GM21423 (cell line): Measurements from ENCODE around the gene ADGRD1.
"Not testable (repeated sequence)": the region's sequence is repeated elsewhere in the genome, so short reads cannot be mapped to it uniquely, and the experiment has no call there.

ENCODE experiments used
- ATAC-seq: cut with Tn5 transposase; IDR thresholded peaks from one replicate; pipeline ENCODE4 v1.9.1; 2021; ENCODE audit warnings: mild to moderate bottlenecking, moderate library complexity; ENCODE audit not compliant: unreplicated experiment

Gene ADGRD1

GRCh38 chr12:131113568-131114270, 160.0 kb downstream of the ADGRD1 start:
- ATAC-seq = no peak

- no peak for ATAC-seq
Observed at GRCh38 chr12:131114271-131114670, 160.6 kb downstream of the ADGRD1 start.

DNA sequence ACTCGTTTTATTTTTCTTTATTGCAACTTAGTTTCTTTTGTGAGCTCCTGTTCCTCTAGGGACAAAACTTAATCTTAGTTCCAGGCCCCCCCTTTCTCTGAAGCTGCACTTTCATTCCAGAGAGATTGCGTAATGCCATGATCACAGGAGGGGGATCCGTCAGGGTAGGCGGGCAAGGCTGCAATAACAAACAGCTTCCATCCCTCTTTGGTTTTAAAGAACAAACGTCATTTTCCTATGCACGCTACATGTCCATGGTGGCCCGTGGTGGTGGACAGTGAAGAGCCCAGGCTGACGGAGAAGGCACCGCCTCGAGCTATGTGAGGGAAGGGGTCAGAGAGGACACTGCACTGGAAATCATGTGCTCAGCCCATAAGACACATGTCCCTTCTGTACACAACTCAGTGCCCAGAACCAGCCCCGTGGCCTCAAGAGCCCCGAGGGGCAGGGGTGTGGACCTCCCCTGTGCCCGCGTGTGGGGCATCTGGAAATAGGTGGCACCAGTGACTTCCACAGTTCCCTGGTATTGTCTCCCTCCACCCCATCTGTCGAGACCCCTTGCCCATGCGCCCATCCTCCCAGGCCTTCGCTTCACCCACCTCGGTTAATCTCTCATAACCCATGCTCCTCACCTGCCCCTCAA, 161.4 kb downstream of the ADGRD1 start:
- no peak for ATAC-seq

- ATAC-seq = no peak
Observed at GRCh38 chr12:131115766-131116467, 162.2 kb downstream of the ADGRD1 start.

GRCh38 chr12:131116468-131117117, 162.9 kb downstream of the ADGRD1 start:
- no peak for ATAC-seq

- ATAC-seq = no peak
Observed at GRCh38 chr12:131117438-131118245, 163.9 kb downstream of the ADGRD1 start.

- no peak for ATAC-seq
Observed at GRCh38 chr12:131118371-131118770, 164.7 kb downstream of the ADGRD1 start.

GRCh38 chr12:131119345-131119744, 165.6 kb downstream of the ADGRD1 start:
- not testable (repeated sequence) for ATAC-seq

GRCh38 chr12:131119936-131120335, 166.2 kb downstream of the ADGRD1 start:
- no peak for ATAC-seq

DNA sequence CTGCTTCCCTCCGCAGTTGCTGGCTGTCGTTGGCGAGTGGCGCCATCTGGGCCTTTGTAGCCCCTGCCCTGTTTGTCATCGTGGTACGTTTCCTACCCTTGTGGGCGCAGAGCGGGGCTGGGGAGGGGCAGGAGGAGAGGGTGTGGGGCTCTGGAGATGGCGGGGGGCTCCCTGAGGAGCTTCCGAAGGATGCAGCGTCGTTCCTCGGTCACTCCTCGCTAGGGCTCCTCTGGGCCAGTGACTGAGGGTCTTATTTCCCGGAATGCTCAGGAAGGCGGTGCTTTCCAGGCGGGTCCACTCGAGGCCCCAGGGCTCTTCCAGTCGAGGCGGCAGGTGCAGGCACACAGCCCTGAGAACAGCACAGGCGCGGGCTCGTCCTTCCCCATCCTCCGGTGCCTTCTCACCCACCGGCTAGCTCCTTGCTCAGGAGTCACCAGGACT, 167.1 kb downstream of the ADGRD1 start:
- ATAC-seq = no peak

- no peak for ATAC-seq
Observed at GRCh38 chr12:131121705-131122405, 168.1 kb downstream of the ADGRD1 start.

GRCh38 chr12:131122631-131123030, 168.9 kb downstream of the ADGRD1 start:
- no peak for ATAC-seq

- no peak for ATAC-seq
Observed at GRCh38 chr12:131123817-131124216, 170.1 kb downstream of the ADGRD1 start.

GRCh38 chr12:131124487-131125280, 171.0 kb downstream of the ADGRD1 start:
- no peak for ATAC-seq

DNA sequence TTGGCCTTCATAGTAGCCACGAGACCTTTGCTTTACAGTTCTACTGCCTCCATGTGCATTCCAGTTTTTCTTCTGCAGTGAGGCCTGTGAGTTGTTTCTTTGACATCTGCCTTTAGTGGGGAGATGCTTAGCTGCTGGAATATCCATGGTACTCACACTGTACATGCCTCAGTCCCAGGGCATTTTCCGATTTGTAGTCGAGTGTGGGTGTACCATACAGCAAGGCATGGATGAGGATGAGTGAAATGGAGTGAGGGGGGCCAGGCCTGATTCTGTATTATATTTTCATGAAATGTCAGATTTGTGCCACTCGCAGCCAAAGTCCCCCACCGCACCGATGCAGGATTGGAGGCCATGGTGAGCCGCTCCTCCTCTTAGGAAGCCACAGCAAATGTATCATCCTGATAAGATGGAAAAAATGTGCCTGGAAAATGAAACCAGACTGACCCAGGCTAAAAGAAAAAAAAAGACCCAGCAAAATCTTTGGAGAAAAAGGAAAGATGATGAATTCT, 173.0 kb downstream of the ADGRD1 start:
- no peak for ATAC-seq

DNA sequence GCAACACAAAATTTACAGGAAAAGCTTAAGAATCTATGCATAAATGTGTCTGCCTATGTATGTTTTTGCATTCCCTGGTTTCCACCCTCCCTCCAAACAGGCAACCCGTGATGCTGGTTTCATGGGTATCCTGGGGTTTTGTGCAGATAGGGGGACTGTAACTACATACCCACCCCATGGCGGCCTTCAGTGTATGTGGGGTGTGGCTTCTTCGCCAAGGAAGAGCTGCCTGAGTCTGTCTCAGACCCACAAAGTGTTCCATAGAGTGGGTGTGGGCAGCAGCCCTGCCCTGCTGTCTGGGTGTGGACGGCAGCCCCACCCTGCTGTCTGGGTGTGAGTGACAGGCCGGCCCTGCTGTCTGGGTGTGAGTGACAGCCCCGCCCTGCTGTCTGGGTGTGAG, 174.8 kb downstream of the ADGRD1 start:
- no peak for ATAC-seq

DNA sequence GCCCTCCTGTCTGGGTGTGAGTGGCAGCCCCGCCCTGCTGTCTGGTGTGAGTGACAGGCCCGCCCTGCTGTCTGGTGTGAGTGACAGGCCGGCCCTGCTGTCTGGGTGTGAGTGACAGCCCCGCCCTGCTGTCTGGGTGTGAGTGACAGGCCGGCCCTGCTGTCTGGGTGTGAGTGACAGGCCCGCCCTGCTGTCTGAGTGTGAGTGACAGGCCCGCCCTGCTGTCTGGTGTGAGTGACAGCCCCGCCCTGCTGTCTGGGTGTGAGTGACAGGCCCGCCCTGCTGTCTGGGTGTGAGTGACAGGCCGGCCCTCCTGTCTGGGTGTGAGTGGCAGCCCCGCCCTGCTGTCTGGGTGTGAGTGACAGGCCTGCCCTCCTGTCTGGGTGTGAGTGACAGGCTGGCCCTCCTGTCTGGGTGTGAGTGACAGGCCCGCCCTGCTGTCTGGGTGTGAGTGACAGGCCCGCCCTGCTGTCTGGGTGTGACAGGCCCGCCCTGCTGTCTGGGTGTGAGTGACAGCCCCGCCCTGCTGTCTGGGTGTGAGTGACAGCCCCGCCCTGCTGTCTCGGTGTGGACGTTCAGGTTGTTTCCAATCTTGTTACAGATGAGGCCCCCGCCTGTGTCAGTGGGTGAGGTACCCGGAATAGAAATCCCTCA, 175.4 kb downstream of the ADGRD1 start:
- ATAC-seq = not testable (repeated sequence)

DNA sequence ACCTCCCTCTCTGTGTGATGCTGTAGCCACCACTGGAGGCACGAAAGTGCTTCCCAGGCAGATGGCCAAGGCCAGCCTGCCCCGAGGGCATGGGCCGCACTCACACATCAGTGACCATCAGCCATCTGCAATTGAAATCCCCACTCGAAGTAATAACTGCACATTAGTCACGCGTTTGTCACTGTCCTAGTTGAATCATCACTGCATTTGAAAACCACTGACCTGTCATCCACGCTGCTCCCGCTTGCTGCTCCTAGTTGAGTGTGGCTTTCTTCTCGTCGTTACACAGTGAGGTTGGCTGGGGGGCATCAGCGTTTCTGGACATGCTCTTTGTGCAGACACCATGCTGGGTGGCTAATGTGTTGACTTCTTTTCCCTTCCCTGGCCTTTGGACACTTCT, 176.1 kb downstream of the ADGRD1 start:
- no peak for ATAC-seq
